CD4-positive, alpha-beta T cell treated with Interleukin-15 for 4 hours (primary cell): ENCODE measurements around the gene RIN3.
A peak's percentile ranks its signal among the peaks of the same experiment; 100 is the strongest.

ENCODE experiments used
- DNase-seq: peaks from one replicate; pipeline ENCODE4 v3.0.0-alpha.2; 2020; ENCODE audit warnings: low spot score

RIN3 gene

DNA sequence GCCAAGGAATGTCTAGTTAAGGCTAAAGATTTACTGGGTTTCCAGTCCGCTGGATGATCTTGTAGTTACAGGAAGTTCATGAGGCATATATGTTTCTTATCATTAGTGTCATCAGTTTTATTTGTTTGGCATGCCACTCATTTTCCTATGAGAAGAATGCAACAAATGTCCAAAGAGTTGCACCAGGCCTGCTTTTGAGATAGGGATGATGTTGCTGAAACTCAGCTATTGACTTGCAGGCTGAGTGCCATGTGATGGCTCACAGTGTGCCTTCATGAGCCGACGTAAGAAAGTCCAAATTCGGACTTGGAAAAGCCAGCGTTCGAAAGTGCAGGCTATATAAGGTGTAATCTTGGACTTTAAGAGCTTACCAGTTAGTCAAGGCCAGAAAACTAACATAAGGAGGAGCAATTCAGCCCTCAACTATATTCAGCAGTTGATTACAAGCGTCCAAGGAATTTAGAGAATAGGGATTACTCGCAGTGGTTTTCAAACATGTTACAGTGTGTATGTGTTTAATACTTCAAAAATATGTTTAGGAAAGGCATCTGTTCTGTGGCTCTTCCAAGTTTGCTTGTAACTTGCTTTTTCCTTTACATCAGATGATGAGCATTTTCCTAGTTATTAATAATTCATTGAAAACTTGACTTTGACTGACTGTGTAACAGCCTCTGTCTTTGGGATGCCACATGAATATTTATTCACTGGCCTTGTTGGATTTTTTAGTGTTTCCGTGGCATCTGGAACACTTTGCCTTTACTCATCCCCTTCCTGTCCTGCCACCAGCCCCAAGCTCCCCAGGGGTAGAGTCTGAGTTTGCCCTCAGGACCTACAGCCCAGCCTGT is 133.6 kb downstream of the RIN3 start:
- no peak for DNase-seq

DNA sequence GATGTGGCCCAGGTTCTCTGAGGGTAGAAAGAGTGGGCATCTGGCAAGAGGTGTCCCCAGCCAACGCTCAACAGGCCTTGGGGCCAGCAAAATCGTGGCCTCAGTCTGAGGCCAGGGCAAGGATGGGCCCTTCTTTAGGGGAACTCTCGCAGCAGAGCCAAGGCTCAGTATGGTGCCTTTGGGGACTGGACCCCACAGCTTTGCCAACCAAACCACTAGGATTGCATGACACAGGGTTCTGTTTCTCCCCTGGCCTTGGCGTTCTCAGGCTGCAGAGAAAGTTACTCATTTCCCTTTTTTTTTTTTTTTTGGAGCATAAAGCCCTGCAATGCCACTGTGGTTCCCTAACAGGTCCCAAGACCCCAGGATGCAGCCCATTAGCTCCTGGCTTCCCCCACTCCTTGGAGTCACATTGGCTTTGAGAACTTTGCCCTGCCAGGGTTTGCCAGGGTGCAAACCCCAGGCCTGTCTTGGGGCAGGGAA is 134.3 kb downstream of the RIN3 start:
- no peak for DNase-seq

DNA sequence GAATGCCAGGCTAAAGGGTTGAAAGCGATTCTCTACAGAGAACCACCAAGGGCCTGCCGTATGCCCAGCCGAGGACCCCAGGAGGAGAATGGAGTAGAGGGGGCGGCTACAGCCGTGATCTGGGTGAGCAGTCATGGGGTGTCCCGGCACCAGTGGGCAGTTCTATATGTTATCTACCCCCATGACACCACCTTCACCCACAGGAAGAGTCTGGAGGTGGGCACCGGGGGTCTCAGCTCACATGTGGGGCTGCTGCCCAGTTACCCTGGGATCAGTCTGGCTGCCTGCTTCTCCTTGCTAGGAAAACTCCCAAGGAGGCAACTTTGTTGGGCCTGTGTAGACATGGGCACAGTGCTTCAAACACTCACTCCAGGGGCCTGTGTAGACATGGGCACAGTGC is 135.5 kb downstream of the RIN3 start:
- DNase-seq: no peak

GRCh38 chr14:92649934-92650545 is 136.5 kb downstream of the RIN3 start:
- DNase-seq: no peak

GRCh38 chr14:92650581-92651105 is 137.1 kb downstream of the RIN3 start:
- DNase-seq: no peak

GRCh38 chr14:92651106-92651757 is 137.7 kb downstream of the RIN3 start:
- peak; percentile 80 for DNase-seq

DNA sequence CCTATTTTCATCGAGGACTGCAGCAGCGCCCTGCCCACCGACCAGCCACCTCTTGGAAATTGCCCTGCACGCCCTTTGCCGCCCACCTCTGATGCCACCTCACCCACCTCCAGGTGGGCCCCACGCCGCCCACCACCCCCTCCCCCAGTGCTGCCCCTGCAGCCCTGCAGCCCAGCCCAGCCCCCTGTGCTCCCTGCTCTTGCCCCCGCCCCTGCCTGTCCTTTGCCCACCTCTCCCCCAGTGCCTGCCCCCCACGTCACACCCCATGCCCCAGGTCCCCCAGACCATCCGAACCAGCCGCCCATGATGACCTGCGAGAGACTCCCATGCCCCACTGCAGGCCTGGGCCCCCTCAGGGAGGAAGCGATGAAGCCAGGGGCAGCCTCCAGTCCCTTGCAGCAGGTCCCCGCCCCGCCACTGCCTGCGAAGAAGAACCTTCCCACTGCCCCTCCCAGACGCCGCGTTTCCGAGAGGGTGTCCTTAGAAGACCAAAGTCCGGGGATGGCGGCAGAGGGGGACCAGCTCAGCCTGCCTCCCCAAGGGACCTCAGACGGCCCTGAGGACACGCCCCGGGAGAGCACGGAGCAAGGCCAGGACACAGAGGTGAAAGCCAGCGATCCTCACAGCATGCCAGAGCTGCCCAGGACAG is 138.3 kb downstream of the RIN3 start:
- DNase-seq: no peak

- DNase-seq: no peak
These were observed 139.0 kb downstream of the RIN3 start for GRCh38 chr14:92652413-92653151.

- no peak for DNase-seq
These were observed 139.6 kb downstream of the RIN3 start for GRCh38 chr14:92653162-92653651.

DNA sequence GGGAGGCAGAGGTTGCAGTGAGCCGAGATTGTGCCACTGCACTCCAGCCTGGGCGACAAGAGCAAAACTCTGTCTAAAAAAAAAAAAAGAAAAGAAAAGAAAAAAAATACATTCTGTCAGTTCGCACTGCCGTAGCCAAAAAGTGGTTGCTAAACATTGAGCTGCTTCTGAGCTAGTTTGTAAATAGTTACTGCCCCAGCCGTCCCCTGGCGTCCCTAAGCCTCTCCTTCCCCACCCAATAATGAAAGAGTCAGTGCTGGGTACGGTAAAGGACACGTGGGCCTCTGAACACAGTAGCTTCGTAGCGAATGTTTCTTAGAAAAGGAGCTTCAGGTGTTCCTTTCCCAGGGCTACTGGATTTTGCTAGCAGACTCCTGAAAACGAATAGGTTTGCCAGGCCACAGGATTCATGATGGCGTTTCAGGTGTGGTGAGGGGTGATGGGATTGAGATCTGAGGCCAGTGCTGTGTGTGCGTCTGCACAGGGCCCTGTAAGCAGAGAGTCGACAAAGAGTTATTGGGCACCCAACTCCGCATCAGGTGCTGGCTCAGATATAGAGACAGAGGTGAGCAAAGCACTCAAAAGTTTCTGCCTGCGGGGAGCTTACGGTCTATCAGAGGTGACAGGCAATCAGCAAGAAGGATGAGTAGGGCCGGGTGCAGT is 140.8 kb downstream of the RIN3 start:
- DNase-seq: no peak

- DNase-seq: no peak
These were observed 142.0 kb downstream of the RIN3 start for GRCh38 chr14:92655419-92656201.

GRCh38 chr14:92656306-92657081 is 142.9 kb downstream of the RIN3 start:
- no peak for DNase-seq

- no peak for DNase-seq
These were observed 144.0 kb downstream of the RIN3 start for GRCh38 chr14:92657457-92658142.

- no peak for DNase-seq
These were observed 144.6 kb downstream of the RIN3 start for GRCh38 chr14:92658160-92658559.

DNA sequence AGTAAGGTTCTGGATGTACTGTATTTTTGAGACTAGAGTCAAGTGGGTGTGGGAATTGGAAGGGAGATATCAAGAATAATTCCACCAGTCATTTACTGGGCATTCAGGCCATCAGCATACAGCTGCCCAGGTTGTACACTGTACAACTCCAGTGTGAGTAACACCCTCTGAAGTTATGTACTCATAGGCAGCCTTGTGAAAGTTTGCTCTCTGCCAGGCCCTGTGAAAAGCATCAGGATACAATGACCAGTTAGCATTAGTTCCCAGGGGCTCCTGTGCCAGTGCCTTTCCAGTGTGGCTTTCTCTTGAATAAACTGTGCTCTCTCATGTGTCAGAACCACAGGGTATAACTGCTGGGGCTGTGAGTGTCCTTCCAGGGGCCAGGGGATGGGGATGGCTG is 145.1 kb downstream of the RIN3 start:
- no peak for DNase-seq

DNA sequence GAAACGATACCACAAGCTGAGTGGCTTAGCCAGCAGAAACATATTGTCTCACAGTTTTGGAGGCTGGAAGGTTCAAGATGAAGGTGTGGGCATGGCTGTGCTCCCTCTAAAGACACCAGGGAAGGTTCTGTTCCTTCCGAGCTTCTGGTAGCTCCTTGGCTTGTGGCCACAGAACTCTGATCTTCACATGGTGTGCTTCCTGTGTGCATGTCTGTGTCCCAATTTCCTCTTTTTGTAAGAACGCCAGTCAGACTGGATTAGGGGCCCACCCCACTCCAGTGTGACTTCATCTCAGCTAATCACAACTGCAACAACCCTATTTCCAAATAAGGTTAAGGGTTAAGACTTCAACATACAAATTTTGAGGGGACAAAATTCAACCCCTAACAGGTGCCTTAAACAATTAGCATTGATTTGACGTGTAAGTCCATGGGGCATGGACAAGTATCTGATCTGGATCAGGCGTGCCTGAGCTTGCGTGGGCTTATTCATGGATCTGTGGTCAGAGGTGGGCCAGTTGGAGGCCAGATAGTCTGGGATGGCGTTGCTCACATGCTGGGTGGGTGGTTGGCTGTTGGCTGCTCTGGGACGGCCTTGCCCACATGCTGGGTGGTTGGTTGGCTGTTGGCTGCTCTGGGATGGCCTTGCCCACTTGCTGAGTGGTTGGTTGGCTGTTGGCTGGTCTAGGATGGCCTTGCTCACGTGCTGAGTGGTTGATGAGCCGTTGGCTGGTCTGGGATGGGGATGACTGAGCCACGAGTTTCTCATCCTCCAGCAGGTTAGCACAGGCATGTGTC is 146.4 kb downstream of the RIN3 start:
- DNase-seq: no peak

DNA sequence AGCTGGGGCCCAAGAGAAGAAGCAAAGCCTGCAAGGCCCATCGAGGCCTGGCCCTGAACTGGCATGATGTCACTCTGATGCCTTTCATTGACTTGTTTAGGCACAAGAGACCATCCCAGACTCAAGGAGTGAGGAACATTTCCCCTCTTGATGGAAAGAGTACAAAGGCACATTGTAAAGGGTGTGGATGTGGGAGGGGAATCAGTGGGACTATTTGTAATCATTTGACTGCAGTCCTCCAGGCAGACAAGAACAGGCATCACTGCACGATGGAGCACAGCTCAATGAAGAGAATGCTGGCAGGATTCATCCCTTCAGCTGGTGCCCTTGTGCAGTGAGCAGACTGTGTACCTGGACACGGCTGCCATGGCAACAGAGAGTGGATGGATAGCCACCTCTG is 147.0 kb downstream of the RIN3 start:
- no peak for DNase-seq

- DNase-seq: no peak
These were observed 149.5 kb downstream of the RIN3 start for GRCh38 chr14:92663049-92663448.
